Fibroblast of the aortic adventitia (primary cell): Measurements from ENCODE around the gene FKBP10. TPM values are rescaled to one million over a fixed set of nuclear protein-coding genes. Genes with fewer than 3 reads are reported as not detected.
"Not testable (repeated sequence)": the region's sequence is repeated elsewhere in the genome, so short reads cannot be mapped to it uniquely, and the experiment has no call there.

Experiments
- DNase-seq: peaks from one replicate; pipeline ENCODE4 v3.0.0-alpha.2; 2010; ENCODE audit warnings: low read depth
- H3K4me3 ChIP-seq: 2 replicates; pipeline ENCODE4 v1.5.1; 2011; ENCODE audit warnings: low read depth, mild to moderate bottlenecking, control low read depth, low read length, moderate library complexity
- total RNA-seq: library from RNA; depleted of rRNA; stranded (reverse); fragments of >200 nt; gene quantifications from 2 replicates; pipeline ENCODE4 v1.2.3, GENCODE V29; 2012; ENCODE audit warnings: low replicate concordance
- TF ChIP-seq, protein P1 (sequence below): IDR thresholded peaks from 2 replicates; pipeline ENCODE4 v1.5.1; 2011; ENCODE audit warnings: mild to moderate bottlenecking, low read length, control low read depth, inconsistent platforms; ENCODE audit not compliant: insufficient read depth

Gene FKBP10
- total RNA-seq, 1 donor: 270 TPM

DNA sequence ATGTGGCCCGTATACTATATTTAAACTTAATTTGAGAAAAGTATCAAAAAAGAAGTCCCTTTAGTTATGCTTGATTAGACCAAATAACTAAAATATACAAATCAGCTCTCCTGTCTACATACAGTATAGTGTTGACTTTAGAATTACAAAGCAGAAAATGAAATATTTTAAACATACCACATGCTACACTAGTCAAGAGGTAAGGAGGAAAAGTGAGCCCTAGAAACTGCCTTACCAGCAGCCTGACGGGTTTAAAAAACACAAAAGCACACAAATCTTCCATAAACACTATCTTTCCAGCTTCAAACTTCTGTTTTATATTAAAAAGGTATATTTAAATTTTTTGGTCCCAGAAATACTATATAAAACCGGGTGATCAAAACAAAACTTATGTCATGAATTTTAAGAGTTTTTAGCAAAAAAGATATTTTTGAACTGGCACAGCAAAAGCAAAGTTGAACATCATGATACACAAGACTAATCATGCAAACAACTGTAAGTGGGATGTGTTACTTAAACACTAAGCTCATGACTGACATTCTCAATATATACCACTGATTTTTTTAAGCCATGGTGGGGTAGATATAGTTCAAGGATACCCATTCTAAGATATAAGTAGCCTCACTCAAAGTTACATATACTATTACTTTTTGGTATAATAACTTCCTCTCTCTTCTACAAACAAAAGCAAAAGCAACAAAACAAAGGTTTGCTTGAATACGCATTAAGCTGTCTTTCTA is 36.6 kb downstream of the FKBP10 start:
- no peak for DNase-seq
- H3K4me3 ChIP-seq: no peak overlapping the region
- TF ChIP-seq, protein P1, sequence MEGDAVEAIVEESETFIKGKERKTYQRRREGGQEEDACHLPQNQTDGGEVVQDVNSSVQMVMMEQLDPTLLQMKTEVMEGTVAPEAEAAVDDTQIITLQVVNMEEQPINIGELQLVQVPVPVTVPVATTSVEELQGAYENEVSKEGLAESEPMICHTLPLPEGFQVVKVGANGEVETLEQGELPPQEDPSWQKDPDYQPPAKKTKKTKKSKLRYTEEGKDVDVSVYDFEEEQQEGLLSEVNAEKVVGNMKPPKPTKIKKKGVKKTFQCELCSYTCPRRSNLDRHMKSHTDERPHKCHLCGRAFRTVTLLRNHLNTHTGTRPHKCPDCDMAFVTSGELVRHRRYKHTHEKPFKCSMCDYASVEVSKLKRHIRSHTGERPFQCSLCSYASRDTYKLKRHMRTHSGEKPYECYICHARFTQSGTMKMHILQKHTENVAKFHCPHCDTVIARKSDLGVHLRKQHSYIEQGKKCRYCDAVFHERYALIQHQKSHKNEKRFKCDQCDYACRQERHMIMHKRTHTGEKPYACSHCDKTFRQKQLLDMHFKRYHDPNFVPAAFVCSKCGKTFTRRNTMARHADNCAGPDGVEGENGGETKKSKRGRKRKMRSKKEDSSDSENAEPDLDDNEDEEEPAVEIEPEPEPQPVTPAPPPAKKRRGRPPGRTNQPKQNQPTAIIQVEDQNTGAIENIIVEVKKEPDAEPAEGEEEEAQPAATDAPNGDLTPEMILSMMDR: no peak

DNA sequence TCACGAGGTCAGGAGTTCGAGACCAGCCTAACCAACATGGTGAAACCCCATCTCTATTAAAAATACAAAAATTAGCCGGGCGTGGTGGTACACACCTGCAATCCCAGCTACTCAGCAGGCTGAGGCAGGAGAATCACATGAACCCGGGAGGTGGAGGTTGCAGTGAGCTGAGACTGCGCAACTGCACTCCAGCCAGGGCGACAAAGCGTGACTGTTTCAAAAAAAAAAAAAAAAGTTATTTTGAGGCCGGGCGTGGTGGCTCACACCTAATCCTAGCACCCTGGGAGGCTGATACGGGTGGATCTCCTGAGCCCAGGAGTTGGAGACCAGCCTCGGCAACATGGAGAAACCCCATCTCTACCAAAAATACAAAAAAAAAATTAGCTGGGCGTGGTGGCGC is 38.6 kb downstream of the FKBP10 start:
- not testable (repeated sequence) for H3K4me3 ChIP-seq, DNase-seq

DNA sequence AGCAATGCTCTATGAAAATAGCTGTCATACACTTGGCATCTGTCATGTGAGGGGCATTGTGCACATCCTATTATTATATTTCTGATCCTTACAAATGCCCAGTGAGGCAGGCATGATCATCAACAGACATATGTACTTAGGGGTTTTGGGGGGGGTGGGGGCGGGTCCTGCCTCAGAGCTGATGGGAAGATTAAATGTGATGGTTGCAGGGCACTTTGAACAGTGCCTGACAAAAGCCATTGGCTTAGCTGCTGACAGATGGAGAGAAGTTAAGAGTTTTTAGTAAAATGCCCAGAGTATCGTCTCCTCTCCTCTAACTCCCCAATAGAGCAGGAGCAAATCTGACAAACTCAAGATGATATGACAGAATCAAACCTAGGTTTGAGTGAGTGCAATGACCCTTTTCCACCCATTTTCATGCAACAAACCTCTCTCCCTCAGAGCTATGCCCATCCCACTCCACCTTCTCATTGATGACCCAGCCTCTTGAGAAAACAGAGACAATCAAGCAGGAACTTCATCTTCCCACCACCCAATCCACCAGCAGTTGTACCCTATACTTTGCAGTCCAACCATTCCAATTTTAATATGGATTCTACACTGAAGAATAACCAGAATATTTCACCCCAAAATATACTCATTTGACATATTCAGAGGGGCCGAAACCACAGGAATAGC is 47.6 kb downstream of the FKBP10 start:
- TF ChIP-seq, protein P1: no peak
- H3K4me3 ChIP-seq: no peak overlapping the region
- DNase-seq: no peak

DNA sequence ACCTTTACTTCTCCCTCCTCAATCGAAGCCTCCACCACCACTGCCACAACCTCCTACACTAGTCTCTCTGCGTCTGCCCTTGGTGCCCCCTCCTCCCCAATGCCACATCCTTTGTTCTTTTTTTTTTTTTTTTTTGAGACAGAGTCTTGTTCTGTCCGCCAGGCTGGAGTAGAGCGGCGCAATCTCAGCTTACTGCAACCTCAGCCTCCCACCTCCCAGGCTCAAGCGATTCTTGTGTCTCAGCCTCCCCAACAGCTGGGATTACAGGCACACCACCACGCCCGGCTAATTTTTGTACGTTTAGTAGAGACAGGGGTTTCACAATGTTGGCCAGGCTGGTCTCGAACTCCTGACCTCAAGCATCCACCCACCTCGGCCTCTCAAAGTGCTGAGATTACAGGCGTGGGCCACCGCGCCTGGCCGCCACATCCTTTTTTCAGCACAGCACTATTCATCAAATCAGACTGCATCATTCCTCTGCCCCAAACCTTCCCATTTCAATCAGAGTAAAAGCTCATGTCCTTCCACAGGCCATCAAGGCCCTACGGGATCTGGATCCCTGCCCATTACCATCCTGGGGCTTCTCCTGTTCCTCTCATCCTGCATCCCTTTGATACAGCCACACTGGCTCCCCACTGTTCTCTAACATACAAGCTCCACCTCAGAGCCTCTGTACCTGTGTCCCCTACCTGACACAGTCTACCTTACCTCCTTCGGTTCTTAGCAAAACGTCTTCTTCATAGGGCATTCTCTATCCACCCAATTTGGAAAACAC is 50.5 kb downstream of the FKBP10 start:
- no peak for DNase-seq
- TF ChIP-seq, protein P1: no peak
- peak overlapping the region; percentile 91 for H3K4me3 ChIP-seq

DNA sequence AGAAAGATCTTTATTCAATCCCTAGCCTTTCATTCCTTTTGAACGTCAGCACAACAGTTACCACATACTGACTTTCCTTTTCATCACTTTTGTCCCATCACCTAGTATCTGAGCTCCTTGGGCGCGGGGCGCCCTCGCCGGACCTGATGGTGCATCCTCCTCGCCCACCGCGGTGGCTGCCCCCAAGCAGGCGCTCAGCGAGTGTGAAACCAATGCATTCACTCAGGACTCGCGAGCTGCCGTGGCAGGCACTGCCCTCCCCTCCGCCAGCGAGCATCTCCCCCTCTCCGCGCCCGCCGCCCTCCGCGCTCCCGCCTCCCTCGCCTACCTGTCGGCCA is 51.7 kb downstream of the FKBP10 start:
- DNase-seq: no peak
- peak overlapping the region; percentile 91 for H3K4me3 ChIP-seq
- TF ChIP-seq, protein P1: no peak

DNA sequence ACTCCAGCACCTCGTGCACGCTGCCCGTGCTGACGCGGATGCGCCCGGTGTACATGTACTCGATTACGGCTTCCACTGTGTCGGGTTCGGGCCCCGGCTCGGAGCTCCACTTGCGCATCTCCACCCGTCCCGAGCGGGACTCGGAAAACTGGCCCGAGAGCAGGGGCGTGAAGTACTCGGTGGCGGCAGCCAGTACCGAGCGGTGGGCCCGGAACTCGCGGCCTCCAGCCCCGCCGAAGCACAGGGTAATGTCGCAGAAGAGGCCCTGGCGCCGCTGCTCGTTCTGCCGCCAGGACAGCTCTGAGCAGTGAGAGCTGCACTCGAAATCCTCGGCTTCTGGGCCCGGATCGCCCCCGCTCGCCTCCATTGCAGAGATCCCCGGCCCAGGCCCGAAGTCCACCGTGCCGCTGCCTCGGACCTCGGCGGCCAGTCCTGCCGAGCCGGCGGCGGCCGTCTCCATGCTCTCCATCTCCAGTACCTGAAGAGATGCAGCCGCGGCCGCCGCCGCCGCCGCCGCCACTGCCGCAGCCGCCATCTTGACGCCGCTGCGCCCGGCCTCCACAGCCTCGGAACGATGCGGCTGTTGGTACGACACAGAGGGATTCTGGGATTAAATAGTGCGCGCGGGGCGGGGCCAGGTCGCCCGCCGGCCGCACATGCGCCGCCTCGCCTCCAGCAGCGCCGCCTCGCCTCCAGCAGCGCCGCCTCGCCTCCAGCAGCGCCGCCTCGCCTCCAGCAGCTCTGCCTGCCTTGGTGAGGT is 52.2 kb downstream of the FKBP10 start, which contains the start of gene KLHL11:
TSS of gene KLHL11 (minus strand) at position 588 of the 760 bp plus-strand sequence. CDS start at position 535, 53 bp downstream.
- peak; percentile 83 for DNase-seq
- TF ChIP-seq, protein P1: peak; percentile 7
- H3K4me3 ChIP-seq: peak within 1 kb of the TSS; percentile 91
